Activated T-cell treated with anti-CD3 and anti-CD28 coated beads for 48 hours (primary cell): ENCODE results near the gene CARHSP1.
A peak's percentile ranks its signal among the peaks of the same experiment; 100 is the strongest.
"Not testable (repeated sequence)": the region's sequence is repeated elsewhere in the genome, so short reads cannot be mapped to it uniquely, and the experiment has no call there.

Source experiments
- DNase-seq: peaks from one replicate; pipeline ENCODE4 v3.0.0-alpha.2; 2020; ENCODE audit warnings: low read depth

The CARHSP1 gene

DNA sequence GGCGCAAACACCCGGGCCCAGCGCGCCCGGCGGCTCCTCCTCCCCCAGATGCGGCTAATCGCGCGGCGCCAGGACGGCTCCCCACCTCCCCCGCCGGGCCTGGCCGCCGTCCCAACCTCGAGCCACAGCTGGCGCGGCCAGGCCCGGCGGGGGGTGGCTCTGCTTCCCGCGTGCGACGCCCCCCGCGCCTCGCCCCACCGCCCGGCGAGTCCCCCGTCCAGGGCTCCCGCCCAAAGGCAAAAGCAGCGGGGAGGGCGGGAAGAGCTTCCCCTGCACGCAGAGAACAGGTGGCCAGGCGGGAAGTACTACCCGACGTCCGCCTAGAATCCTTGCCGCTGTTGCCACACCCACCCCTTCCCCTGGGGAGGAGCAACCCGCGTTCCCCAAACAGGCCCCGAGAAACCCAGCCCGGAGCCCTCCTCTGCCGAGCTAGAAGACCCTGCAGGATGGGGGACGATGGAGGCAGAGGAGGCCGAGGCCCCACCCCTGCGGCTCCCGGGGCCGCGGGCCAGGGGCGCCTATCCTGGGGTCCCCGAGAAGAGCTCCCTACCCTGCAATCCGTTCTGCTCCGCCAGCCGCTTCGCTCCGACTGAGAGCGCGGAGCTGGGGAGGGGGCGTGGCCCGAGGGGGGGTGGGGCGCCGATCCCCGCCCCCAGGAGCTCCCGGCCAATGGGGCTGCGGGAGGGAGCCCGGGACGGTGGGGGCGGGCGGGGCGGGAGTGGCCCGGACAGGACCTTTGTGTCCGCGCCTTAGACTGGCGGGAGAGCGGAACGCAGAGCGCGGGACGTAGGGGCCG lies at the start of gene CARHSP1:
Gene CARHSP1 (minus strand): TSS at position 591 of the 796 bp plus-strand sequence. CDS start 9,678 bp downstream, outside the sequence.
- DNase-seq, result peak; percentile 77

DNA sequence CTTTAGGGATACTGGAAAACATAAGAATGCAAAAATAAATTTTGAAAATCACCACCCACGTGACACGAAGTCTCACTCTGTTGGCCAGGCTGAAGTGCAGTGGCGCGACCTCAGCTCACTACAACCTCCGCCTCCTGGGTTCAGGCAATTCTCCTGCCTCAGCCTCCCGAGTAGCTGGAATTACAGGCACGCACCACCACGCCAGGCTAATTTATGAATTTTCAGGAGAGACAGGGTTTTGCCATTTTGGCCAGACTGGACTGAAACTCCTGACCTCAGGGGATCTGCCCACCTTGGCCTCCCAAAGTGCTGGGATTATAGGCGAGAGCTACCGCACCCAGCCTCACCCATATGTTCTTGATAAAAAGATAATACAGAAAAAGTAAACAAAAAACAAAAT lies 48.5 kb upstream of the CARHSP1 start:
- DNase-seq, result not testable (repeated sequence)

DNA sequence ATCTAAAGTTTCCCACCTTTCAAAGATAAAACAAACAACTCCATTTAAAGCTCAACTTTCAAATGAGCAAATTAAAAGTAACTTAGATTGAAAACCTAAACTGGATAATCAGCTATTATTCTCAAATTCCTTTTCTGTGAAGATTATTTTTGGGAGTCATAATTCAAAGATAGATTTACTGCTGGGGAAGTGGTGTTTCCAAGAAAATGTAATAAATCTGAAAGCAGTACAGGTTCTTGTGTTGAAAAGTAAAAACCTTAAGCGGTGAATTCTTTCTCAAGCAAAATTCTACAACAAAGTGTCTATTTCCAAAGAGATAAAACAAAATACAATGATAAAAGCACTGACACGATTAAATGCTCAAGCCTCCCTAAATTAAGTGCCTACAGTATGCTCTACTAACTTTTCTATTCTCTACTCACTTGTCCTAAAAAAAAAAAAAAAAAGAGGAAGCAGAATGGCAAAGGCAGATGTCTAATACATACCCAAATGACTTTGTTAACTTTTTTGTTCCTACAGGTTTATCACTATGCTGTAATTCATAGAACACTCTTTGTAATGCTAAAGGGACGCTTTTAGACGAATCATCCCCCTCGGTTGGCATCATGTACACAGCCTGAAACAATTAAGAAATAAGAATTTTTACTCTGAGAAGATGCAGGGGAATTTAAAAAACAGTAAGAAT lies 47.9 kb upstream of the CARHSP1 start:
- no peak for DNase-seq

DNA sequence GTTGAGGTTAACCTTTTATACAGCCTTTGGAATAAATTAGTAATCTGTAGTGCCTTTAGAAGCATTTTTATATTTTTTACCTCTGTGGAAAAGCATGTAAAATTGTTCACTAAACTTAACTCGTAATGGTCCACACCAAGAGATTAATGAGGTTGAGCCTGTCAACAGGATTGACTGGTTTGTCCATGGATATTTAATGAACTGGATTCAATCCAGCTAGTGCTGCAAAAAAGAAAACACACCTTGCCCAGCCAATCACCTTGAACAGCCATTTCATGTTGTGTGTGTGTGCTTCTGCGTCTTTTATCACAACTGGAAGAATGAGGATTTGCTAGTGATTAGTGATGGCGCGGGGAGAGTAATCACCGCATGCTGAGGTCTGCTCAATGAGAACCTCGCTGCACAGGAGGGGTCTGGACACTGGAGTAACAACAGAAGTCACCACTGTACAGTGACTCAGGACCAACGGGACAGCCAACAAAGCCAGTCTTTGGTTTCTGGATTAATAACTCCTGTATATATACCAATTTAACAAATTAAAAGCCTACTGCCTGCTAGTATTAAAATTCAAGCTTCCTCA lies 47.0 kb upstream of the CARHSP1 start:
- no peak for DNase-seq

DNA sequence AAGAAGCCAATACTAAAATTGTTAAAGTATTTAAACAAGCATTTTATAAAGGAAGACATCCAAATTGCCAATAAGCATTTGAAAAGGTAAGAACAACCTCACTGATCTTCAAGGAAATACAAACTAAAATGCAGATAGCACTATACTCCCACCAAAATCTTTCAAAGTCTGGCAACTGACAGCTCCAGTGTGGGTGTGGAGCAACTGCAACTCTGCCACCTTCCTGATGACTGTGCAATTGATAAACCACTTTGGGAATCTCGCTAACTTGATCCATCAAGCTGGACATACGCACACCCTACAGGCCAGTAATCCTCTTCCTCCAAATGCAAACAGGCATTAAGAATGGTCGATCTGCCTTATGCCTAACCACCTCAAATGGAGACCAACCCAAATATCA lies 45.3 kb upstream of the CARHSP1 start:
- DNase-seq, result no peak

DNA sequence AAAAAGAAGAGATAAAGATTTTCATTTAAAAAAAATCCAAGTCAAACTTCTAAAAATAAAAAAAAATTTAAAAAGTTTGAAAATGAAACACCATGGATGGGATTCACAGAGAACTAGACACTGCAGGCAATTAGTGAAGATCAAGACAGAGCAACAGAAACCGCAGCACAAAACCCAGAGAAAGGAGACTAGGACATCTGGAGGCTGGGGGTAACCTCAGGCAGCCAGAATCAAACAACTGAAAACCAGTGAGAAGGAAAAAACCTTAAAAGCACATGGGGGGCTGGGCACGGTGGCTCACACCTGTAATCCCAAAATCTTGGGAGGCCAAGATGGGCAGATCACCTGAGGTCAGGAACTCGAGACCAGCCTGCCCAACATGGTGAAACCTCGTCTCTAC lies 44.0 kb upstream of the CARHSP1 start:
- no peak for DNase-seq

DNA sequence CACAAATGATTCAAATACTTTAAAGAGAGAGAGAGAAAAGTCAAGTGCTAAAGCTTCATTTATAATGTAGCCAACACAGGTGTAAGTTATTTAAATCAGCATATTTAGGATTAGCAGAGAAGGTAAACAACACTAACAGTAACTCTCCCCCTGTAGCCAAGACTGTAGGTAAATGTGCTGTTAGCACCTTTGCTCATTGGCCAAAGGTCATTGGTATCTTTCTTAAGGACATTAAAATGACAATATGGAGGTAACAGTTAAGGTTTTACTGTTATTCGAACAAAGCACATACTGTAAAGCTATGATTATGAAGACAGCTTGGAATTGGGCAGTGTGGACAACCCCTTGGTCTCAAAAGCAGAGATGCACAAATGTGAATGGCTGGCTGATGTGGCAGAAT lies 42.0 kb upstream of the CARHSP1 start:
- no peak for DNase-seq

DNA sequence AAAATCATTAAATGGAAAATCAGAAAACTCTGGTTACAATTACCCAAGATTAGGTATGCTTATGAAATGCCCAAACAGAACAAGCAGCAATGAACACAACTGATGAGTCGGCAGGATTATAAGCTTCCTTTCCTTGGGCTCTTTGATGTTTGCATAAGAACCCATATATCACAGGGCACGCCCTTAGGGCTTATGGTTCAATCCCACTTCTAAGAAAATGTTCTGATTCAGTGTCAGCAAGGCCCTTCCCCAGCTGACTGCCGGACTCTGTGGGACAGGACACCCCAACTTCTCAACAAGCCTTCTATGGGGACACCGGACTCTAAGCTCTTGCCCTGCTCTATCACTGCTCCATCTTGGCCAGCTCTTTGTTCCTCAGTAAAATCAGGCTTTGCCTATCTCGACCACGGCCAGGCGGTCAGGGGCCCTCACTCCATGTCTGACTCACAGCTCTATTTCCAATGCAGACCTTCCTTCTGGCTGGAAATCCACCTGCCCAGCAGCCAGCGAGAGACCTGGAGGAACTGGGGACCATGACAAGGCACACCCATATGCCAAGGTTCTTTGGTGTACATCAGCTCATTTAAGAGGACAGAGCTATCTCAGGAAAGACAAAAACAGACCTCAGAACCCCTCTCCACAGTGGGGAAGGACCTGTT lies 40.1 kb upstream of the CARHSP1 start:
- no peak for DNase-seq

DNA sequence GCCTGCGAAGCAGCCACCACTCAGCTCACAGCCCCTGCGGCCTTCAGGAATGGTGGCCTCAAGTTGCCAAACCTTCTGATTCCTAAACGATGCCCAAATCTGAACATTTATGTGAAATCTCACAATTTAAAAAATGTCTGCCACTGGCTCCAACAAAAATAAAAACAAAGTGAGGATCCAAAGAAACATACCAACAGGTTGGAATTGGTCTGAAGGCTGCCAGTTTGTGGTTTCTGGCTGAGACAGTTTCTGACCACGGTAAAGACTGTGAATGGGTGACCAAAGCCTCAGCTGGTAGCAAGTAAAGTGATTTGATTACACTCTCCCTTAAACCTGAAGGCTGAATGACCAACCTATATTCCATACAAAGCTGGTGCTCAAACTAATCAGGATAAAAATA lies 38.3 kb upstream of the CARHSP1 start:
- no peak for DNase-seq

DNA sequence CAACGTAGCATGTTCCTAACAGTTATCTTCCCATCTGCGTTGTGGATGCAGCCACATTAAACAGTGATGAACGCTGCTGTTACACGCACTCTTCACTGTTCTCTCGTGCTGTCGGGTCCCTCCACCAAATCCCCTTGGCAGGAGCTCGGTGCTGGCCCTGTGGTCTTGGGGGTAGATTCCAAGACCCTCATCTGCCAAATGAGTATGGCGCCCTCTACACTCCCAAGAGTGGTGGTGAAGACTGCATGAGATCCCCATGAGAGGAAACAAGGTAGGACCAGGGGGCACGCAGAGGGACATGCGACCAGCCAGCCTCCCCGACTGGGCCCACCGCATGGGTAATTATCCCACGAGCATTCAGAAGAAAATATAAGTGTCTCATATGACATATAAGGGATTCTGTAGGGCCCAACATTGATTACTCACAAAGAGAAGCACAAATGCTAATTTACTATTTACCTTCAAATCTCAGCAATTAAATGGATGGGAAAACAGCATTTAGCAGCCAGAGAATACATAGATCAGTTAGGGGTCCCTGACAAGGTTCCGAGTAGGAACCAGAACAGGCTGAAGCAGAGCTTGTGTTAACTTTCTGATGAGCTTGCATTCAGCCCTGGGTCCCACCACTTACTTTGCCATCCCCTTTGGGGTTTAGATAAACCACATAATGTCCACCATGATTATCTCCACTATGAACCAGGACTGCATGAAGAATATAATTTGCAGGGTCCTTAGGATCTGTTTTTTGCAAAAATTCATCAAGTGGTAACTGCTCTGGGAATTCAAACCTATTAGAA lies 37.2 kb upstream of the CARHSP1 start:
- DNase-seq, result no peak

DNA sequence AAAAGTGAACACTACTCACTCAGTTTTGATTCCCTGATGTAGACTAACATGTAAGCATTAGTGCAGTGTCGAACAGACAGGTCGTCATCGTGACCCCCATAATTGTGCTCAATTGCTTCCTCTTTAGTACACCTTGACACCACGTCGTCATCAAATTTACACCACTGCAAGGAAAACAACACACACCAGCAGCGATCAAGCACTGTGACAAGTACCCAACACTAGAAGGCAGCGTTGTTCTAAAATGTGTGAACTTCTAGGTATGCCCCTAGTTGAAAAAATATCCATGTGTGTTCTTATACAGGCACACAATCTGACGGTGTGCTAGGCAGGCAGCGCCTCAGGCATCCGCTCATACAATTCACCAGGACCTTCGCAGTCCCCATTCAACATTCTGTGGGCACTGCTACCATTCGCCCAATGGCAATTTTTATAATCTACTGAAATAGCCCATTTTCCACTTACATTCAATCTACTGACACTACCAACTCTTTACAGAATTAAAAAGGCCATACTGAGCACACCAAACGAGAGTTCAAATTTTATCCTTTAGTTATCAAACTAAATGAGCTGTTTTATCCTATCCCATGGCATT lies 36.5 kb upstream of the CARHSP1 start:
- no peak for DNase-seq

DNA sequence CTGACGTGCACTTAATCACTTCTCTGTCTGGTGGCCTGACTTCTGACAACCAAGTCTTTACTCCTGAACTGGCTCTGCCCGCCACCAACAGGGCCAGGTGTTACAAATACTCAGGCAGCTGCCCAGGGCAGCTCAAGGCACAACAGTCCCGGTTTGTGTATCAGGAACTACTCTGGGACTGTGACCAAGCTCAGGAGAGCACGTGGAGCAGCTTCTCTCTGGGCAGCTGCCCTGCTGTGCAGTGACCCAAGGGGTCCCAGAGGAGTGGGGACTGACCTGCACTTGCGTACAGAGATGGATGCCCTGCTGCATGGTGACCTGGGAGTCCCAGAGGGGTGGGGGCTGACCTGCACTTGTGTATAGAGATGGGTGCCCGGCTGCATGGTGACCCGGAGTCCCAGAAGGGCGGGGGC lies 35.2 kb upstream of the CARHSP1 start:
- DNase-seq, result no peak

DNA sequence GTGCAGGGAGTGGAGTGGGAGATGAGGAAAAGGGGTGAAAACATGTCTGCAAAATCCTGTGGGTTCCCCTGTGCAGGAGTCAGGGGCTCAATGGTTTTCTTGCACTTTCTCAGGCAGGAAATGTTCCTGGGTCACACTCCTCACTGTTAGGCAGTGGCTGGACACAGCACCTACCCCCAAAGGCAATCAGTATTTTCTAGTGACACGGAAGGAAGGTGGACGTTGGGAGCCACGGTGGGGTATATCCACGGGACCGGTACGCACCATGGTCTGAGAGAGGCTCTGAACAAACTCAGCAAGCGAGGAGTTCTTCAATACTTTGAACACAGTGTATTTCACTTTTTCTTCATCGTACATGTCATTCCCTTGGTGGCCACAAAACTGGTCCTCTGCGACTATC lies 34.2 kb upstream of the CARHSP1 start:
- no peak for DNase-seq

DNA sequence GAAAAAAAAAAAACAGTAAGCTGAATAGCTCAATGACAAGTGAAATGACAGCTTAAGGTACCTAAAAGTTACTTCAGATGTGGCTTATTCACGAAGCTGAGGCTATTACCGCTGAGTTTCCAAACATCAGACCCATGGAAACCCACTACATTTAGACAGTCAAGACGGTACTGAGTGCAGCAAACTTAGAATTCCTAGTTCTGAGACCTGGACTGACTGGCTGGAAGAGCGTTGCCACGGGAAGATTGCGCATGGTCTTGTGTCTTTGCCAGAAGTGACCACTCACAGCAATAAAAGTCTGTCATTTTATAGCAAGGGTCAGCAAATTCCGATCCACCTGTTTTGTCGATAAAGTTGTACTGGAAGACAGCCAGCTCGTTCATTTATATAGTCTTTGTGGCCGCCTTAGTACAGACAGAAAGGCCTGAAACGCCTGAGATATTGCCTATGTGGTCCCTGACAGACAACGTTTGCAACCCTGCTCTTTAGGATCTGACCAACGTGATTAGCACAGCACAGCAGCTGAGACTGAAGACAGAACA lies 32.6 kb upstream of the CARHSP1 start:
- DNase-seq, result no peak

DNA sequence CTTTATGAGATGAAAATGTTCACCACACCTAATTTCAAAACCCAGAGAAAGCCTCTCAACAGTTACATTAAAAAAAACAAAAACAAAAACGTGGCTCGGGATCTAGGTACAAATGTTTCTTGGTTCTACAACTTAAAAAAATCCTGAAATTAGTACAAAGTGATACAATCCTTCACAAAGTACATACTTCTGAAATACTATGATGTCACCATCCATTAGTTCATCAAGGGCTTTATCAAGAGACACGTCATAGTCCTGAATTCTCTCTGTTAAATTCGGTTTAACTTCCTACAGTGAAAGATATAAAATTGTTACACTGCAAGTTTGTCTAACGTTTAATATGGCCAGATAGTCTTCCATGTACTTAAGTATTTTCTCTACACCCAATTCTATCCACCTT lies 31.5 kb upstream of the CARHSP1 start:
- DNase-seq, result no peak

DNA sequence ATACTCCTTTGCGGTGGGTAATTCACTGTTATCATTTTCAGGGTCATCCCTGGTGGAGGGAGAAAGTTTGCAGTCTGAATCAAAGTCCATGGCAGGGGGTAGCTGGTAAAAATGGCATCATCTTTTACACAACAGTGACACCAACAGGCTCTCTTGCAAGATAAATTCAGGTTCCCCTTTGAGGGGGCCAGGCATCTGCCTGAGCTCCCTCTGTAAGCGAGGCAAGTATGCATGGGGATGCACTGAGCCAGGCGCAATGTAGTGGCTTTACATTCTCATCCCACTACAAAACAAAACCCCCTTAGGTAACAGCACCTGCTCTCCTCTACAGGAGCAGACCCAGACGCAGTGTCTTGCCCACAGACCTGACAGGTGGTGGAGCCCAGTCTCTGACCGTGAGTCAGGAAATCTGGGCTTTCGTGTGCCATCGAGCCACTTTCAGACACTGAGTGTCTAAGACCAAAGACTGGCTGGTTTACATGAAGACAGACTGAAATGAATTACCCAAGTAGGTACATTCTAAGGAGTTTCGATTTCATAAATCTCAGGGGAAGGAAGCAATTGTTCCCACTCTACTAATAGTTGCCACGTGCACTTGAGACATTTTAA lies 31.0 kb upstream of the CARHSP1 start:
- no peak for DNase-seq

DNA sequence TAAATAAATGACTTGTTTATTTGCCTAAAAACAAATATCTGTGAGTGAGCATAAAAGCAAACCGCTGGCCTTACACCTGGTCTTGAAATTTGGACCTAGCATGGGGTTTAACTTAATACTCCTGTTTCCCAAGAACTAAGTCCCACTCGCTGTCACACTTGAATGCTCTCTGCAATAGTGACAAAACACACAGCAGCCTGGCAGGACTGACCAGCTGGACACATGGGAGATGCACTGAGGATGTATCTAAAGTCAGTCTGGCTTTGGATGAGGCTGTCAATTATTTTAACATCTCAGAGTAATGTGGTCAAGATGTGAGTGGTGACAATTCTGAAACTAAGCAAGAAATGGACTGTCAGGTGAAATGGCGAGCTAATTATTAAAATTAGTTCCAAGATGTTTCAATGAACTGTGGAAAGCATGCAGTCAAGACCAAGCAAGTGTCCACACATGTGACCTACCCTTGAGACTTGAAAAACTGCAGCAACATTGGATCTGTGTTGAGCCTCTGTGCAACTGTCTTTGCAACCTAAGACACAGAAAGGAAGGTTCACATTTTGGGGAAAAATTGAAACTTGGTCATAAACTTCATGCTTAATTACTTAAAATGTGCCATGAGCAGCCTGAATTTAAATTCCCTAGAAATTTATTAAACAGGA lies 30.0 kb upstream of the CARHSP1 start:
- DNase-seq, result no peak

DNA sequence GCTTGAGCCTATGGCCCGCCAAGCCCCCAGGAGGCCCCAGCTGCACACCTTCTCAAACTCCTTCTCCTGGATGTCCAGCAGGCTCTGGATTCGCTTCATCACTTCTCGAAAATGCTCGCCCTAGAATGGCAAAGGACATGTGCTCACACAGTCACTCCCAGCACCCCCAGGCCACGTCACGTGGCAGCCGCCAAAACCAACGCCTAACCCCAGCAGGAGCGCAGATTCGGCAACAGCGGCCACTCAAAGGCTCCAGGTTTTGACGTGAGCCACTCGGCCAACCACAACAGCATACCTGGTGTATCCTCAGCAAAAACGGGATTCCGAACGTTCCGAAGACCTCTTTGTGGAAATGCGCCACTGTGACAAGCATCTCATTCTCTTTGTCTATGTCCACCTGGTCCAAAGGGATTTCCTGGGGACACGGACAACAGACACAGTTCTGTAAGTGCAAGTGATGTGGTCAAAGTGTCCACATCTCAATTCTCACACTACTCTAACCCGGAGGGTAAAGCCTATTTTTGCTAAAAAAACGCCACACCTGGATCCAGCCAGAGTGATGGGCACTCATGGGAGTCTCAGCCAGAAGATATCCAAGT lies 26.0 kb upstream of the CARHSP1 start:
- DNase-seq, result no peak

DNA sequence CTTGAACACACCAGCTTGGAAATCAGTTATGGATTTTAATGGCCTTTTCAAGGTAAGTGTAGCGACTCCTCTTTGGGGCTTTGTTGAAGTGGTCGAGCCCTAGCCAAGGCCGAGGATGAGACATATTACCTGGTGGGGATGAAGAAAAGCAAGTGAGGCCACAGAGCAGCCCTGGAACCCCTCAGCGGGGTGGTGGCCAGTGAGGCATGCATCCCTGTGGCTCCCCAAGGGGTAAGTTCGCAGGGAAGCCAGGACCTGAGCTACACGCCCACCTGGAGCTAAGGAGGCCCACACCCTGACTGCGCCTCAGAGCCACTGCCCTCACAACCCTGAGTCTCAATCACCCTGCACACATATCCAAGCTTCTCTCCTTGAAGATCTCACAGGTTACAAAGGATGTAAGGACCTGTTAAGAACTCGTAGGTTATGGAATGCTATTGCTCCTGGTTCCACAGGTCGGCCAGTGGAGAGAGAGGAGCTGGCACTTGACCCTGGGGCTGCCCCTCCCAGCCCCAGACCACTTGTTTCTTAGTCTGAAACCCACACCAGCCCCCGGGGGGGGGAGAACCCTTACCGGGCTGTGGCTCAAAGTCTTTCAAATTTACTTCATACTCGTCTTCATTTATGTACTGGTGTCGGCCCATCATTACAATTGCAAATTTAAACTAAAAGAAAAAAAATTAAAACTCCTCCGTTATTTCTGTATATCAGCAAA lies 25.3 kb upstream of the CARHSP1 start:
- DNase-seq, result no peak
